Measurements from ENCODE around the gene ATXN1. TPM values are rescaled to one million over a fixed set of nuclear protein-coding genes. Genes with fewer than 3 reads are reported as not detected.

The ATXN1 gene
- total RNA-seq, 1 experiment from 2014 or later = 5.6 TPM

- Histone ChIP-seq H2BK5ac (ENCODE audit: insufficient read length, low read length) (no peak overlapping the region), H2BK15ac (ENCODE audit: low read depth, low read length) (no peak overlapping the region), H2BK20ac (ENCODE audit: low read depth, low read length, poor library complexity, severe bottlenecking) (no peak overlapping the region), H2BK120ac (ENCODE audit: low read depth, low read length, poor library complexity, severe bottlenecking) (no peak overlapping the region), H3K4me2 (ENCODE audit: insufficient read depth, insufficient read length, low read length) (no peak overlapping the region), H3K9ac (ENCODE audit: extremely low read depth, insufficient read length, low read length) (no peak overlapping the region), H3K27ac (ENCODE audit: insufficient read length, low read depth, low read length) (no peak overlapping the region), H4K8ac (replicated peaks; ENCODE audit: insufficient read length, low read depth, low read length) (no peak overlapping the region), H3K56ac (ENCODE audit: insufficient read length, low read depth, low read length) (no peak overlapping the region), H4K91ac (ENCODE audit: insufficient read length, low read depth, low read length) (no peak overlapping the region), H4K20me1 (ENCODE audit: control insufficient read depth, insufficient read depth, insufficient read length) (no peaks in the 10 kb centered on the region), H3K9me3 (ENCODE audit: control insufficient read depth, low read depth, low read length) (no peaks in the 10 kb centered on the region), H2BK12ac (ENCODE audit: insufficient read length, low read depth, low read length) (no peak overlapping the region), H3K4ac (ENCODE audit: low read depth, low read length) (no peak overlapping the region), H3K79me1 (ENCODE audit: insufficient read depth, low read depth, low read length, poor library complexity, severe bottlenecking) (no peaks in the 10 kb centered on the region), H3K4me1 (ENCODE audit: insufficient read depth, low read length) (peaks cover 2% of the 10 kb centered on the region; the same call in 1 of the 2 replicates), H2AFZ (ENCODE audit: low read length) (no peak overlapping the region), H3T11ph (ENCODE audit: low read length) (no peak overlapping the region), H2AK5ac (ENCODE audit: insufficient read length, low read length) (no peak overlapping the region), H3K14ac (ENCODE audit: insufficient read depth, low read length) (no peak overlapping the region), H3K23me2 (ENCODE audit: insufficient read length, low read depth, low read length, poor library complexity, severe bottlenecking) (no peaks in the 10 kb centered on the region), H4K5ac (ENCODE audit: insufficient read length, low read depth, low read length) (no peak overlapping the region), H3K23ac (ENCODE audit: insufficient read length, low read depth, low read length) (no peak overlapping the region), H3K18ac (ENCODE audit: insufficient read length, low read depth, low read length) (no peak overlapping the region), H3K79me2 (ENCODE audit: insufficient read depth, low read length) (no peaks in the 10 kb centered on the region), H3K27me3 (ENCODE audit: insufficient read depth, low read length) (no peaks in the 10 kb centered on the region)
- no peak for DNase-seq
- no CpG with 5 or more reads among the region's 1 CpG for WGBS (ENCODE audit: extremely low coverage, insufficient read length, low lambda C conversion rate)
- Mint-ChIP-seq H3K4me3 (no peak overlapping the region), H3K36me3 (ENCODE audit: insufficient read depth in 1 of 3, low read depth in 3 of 3) (no peaks in the 10 kb centered on the region), H3K4me1 (peaks cover 11 to 16% of the 10 kb centered on the region in 2 experiments), H3K27me3 (ENCODE audit: low read depth) (no peaks in the 10 kb centered on the region), H3K9me3 (no peaks in the 10 kb centered on the region; a peak in 1 of 5 replicates), H3K27ac (no peak overlapping the region)
- no peak for TF ChIP-seq CTCF (conservative IDR thresholded peaks at IDR 0.05)
These were observed 19.1 kb downstream of the ATXN1 start for GRCh38 chr6:16742116-16742515.
